Brain pericyte (primary cell): ENCODE measurements around the gene CDCP2.

Experiments
- DNase-seq: peaks from one replicate; pipeline ENCODE4 v3.0.0-alpha.2; 2012; ENCODE audit warnings: low read depth, low spot score

Gene CDCP2

DNA sequence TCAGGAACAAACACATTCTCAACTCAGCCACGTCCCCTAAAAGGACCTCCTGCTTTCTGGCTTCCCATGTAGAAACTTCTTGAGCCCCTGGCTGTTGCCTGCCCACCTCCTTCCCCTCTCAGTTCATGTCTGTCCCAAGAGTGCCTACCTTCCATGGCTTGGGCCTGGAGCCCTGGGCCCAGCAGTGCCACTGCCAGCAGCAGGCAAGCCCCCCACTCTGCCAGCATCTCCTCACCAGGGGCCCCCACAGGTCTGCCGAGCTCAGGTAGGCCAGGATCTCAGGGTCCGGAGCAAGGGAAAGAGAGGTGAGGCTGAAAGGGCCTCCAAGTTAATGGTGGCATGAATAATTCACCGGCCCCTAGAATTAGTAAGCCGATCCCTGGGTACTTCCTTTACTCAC lies at the start of gene CDCP2:
Gene CDCP2 (minus strand): TSS at position 305 of the 400 bp plus-strand sequence. CDS start 78 bp downstream, at position 227.
- no peak for DNase-seq

DNA sequence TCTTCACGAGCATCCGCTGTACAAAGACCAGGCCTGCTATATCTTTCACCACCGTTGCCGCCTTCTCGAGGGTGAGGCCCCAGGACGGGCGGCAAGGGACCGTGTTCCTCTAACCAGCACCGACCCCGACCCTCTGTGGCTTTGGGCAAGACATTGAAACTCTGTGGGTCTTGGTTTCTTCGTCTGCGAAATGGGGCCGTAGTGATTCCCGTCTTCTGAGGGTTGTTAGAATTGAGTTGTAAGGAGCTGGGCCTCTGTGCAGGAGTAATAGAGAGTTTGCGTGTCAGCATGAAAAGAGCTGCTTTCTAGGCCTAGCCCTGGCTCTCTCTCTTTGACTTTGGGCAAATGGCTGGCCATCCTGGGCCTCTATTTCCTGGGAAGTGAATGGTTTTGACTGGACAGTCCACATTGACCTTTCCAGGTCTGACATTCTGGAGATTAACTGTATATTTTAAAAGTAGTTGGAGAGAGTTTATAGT lies 47.8 kb upstream of the CDCP2 start:
- no peak for DNase-seq

DNA sequence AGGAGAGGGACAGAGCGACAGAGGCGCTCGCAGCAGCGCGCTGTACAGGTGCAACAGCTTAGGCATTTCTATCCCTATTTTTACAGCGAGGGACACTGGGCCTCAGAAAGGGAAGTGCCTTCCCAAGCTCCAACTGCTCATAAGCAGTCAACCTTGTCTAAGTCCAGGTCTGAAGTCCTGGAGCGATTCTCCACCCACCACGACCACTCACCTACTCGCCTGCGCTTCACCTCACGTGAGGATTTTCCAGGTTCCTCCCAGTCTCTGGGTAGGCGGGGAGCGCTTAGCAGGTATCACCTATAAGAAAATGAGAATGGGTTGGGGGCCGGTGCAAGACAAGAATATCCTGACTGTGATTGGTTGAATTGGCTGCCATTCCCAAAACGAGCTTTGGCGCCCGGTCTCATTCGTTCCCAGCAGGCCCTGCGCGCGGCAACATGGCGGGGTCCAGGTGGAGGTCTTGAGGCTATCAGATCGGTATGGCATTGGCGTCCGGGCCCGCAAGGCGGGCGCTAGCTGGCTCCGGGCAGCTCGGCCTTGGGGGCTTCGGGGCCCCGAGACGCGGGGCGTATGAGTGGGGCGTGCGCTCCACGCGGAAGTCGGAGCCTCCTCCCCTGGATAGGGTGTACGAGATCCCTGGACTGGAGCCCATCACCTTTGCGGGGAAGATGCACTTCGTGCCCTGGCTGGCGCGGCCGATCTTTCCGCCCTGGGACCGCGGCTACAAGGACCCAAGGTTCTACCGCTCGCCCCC lies 47.1 kb upstream of the CDCP2 start, which contains the start of the genes CYB5RL and MRPL37:
Gene CYB5RL (minus strand): TSS at position 266 of the 754 bp plus-strand sequence. CDS start 4,414 bp downstream, outside the sequence.
Gene MRPL37 (plus strand): TSS at position 403 of the 754 bp plus-strand sequence. CDS start 77 bp downstream, at position 480.
- DNase-seq, result peak; percentile 76

DNA sequence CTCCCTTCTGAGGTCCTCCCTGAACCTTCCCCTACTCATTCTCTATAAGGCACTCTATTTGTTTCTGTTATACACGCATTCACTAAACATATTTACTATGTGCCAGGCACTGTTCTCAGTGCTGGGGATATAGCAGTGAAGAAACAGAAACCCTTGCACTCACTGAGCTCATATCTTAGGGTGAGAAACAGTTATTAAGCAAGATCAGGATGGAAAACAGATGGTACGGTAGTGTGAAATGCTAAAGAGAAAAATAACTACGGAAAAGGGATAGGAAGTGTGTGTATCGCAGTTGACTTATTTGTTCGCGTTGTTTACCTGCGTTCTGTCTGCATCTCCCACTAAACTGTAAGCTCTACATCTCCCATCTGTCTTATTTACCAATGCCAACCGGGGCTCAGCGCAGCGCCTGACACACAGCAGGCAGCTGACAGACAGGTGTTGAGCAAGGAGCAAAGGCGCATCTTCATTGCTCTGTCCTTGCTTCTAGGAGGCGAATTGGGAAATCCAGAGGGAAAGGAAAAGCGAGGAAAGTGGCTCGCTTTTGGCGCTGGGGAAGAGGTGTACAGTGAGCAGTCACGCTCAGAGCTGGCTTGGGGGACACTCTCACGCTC lies 46.5 kb upstream of the CDCP2 start:
- no peak for DNase-seq

DNA sequence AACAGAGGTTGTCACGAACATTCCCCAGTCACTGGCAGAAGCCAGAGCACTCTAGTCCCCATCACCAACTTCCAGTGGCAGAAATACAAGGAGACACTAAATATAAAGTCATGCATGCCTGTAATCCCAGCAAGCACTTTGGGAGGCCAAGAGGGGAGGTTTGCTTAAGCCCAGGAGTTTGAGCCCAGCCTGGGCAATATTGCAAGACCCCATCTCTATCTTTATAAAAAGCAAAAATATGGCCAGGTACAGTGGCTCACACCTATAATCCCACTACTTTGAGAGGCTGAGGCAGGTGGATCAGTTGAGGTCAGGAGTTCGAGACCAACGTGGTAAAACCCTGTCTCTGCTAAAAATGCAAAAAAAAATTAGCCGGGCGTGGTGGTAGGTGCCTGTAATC lies 40.7 kb upstream of the CDCP2 start:
- DNase-seq, result no peak

DNA sequence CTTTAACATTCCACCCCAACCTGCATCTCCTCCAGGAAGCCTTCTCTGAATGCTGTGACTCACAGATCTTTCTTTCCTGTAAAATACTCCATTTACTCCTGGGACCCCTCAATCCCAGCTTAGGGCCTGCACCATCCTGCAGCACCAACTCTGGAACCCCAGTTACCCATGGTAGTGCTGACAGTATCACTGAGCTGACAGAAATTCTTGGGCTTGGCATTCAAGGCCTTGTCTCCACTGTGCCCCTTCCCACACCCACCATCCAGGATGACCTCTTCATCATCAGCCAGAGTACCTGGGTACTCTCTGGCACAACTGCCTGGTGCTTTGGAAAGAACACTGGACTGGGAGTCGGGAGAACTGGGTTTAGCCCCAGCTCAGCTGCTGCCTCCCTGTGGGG lies 38.7 kb upstream of the CDCP2 start:
- DNase-seq, result no peak

DNA sequence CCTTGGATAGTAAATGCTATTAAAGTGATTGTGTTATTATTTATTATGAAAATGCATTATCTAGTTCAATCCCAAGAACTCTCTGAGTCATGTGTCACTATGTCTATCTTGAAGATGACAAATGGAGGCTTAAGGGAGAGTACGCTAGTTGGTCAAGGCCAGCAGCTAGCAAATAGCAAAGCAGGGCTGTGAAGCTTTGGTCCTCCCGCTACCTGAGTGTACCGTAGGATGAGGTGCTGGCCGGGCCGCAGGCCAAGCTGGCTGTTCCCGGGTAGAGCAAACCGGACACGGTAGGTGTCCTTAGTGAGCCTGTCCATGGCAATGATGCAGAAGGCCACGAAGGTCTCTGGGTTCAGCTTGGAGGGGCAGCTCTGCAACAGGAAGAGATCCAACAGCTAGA lies 37.7 kb upstream of the CDCP2 start:
- no peak for DNase-seq

DNA sequence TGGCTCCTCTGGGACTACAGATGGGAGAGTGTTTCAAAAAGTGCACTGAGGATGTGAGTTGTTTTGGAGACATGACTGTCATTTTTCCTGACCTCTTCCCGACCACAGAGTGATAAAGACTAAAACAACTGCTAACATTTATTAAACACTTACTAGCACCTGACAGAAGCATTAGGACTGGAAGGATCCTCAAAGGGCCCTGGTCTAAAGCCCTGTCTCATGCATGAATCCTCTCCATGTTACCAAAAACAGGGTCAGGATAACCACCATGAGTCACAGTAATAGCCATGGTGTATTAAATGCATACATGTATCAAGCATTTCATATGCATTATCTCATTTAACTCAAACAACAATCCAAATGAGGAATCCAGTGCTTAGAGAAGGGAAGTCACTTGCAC lies 35.5 kb upstream of the CDCP2 start:
- DNase-seq, result no peak

DNA sequence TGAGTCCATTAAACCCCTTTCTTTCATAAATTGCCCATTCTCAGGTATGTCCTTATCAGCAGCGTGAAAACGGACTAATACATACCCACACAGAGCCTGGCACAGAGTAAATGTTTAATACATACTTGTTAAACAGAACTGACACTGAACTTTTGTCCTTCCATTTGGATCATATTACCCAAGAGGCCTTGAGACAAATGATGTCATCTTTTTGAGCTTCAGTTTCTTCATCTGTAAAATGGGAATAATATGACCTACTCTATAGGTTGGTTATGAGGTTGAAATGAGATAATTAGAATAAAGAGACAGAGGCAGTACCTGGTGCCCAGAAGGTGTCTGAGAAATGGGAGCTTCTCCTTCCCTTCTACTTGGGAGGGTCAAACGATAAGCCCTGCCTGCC lies 33.3 kb upstream of the CDCP2 start:
- DNase-seq, result no peak

DNA sequence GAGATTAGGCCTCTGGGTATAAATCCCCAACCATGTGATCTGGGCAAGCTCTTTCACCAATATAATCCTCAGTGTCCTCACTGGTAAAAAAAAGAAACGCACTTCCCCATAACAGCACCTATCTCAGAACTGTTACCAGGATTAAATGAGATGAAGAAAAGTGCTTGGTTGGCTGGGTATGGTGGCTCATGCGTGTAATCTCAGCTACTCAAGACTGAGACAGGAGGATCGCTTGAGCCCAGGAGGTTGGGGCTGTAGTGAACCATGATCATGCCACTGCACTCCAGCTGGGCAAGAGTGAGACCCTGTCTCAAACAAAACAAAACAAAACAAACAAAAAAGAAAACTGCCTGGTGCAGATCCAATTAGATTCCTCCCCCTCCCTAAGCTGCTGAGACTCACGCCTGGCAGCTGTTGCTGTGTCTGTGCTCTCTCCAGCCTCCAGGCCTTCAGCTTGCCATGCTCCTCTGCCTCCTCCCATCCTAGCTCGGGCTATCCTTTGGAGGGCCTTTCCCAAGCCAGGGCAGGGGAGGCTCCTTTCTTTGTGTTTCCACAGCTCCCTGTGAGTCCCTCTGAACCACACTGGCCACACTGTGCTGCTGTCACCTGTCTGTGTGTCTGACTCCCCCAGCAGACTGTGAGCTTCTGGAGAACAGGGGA lies 28.0 kb upstream of the CDCP2 start:
- no peak for DNase-seq

DNA sequence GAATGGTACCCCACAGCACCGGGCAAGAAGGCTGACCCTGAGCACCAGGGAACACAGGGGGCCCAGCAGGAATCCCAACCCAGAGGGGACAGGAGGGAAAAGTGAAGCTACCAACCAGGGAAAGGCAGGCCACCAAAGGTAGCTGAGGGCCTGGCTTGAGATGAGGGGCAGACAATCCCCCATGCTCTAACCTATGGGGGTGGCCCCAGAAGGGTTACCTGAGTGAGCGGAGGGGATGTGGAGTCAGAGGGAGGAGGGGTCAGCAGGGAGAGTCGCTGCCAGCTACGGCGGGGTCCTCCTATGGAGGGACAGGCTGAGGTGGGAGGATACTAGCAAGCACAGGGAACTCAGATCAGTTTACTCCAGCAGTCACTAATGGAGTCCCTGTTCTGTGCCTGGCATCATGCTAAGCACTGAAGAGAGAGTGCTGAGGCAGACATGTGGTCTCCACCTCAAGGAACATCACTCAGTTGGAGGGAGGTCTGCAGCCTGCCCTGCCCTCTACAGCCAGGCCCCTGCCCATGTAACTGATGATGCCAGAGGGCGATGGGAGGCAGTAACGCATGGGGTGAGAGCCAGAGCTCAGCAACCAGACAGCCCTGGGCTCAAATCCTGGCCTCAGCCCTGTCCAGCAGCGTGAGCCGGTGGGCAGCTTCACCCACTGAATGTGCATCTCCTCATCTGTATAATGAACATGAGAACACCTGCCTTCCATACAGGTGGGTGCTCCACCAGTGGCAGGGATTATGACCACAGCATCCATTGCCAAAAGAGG lies 25.7 kb upstream of the CDCP2 start:
- no peak for DNase-seq

DNA sequence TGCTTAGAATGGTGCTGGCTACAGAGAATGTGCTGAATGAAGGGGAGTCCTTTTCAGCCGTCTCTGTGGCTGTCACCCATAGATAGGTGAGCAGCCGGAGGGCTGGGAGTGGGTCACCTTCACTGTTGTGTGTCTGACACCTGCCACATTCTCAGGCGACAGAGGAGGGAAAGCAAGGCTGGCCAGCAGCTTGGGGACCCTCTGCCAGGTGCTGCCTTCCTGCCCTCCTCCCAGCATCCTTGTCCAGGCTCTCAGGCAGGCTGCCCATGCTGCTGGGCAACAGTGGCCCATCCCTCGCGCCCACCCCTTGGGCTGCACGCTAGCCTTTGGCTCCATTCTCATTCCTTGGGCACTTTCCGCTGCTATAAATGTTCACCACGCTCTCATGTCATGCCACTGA lies 24.9 kb upstream of the CDCP2 start:
- no peak for DNase-seq

DNA sequence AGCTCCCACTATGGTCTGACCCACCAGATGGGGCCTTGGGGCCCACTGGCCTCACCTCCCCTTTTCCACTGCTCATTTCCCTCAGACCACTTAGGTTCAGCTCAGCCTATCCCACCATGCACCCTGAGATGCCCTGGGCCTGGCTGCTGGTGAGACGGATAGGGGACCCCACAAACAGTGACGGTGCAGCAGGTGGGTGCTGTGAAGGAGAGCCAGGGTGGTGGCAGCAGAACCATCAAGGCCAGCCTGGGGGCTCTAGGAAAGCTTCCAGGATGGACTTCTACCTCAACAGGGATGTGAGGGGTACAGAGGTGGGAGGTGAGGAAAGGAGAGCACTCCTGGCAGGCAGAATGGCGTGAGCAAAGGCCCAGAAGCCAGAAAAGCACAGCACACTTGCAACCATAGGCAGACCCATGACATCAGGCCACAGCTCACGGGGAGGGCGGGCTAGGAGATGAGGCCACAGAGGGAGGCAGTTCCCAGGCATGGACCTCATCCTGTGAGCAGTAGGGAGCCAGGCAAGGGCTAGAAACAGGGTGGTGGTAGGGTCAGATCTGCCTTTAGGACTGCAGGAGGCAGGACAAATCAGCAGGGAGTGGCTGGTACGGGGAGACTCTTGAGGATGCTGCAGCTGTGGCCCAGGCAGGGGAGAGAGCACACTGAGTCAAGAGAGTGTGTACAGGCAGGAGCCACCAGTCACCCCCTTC lies 24.0 kb upstream of the CDCP2 start:
- peak; percentile 47 for DNase-seq

DNA sequence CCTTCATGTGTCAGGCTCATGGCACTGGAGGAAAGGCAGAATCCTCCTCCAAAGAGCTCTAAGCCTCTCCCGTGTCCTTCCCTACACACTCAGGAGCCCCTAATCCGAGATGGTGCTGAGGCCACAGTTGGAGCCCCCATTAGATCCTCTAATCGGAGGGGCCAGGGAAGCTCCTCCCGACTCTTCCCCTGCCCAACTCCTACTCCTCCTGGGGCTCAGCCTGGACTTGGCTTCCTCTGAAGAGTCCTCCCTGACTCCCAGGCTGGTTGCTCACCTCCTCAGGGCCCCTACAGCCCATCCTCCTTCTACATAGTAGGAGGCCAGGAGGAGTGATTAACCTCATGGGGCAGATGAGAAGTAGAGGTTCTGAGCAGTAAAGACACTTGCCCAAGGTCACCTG lies 21.3 kb upstream of the CDCP2 start:
- DNase-seq, result no peak

DNA sequence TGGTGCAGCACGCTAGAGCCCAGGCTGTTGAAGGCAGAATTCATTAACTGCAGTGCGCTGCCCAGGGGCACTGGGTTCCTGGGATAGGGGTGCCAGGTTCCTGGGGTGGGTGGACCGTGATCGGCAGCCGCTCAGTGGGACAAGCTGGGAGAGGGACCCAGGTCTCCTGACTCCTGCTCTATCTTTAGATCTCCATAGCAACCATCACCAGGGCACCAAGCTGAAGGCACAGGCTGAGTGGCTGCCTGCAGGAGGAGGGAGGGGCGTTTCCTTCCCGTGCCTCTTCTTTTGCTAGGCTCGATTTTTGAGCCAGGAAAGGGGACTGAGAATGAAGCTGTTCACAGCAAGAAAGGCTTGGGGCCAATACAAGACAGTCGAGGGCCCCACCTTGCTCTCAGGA lies 20.9 kb upstream of the CDCP2 start:
- DNase-seq, result no peak

DNA sequence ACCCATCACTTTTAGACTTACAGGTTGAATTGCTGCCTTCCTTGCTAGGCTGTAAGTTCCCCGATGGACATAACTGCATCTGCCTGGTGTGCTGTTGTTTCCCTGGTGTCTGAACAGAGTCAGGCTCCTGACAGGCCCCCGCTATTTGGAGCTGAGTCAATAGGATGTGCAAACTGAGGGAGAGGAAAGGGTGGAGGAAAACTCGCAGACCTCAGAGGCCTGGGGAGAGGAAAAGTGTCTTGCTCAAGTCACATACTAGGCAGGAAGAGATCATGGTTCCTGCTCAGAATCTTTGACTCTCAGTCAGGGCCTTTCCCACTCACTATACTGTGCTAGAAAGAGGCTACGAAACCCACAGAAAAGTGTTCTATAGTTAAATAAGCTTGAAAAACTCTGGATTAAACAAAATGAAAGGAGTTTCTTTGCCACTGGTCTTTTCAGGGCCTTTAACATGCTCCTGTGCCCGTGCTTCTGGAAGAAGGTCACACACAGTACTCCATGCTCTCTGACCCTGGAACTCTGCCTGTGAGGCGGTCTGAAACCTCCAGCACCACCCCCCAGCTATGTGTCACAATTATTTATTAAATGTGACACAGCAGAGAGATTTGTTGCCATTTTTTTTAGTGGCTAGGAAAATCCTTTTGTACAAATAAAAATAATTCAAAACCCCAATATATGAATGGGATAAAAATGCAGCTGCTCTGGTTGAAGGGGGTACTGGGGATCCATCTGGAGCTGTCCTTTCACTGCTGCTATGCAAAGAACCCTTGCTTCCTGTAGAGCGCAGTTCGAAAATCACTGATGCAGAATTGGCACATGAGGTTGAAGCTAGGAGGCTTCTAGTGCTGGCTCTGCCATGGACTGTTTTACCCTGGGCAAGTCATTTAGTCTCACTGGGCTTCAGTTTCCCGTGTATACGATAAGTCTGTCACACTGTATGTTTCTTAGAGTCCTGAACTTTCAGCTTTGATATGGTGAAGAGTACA lies 20.1 kb upstream of the CDCP2 start:
- no peak for DNase-seq

DNA sequence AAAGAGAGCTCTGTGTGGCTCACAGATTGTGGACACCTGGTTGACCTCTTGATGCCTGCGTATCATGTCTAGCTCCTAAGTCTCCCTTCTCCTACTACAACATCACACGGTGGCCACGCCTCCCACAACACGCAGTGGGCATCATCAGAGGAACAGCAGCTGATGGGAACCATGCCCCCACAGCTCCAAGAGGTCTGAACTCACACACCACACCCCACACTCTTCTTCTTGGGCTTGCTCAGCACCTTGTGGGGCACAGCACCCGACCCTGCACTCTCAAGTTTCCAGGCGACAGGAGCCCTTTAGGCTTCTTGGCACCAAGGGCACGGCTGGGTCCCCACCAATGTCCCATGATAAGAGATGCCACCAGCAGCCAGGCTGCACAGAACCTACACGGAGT lies 18.8 kb upstream of the CDCP2 start:
- DNase-seq, result no peak

DNA sequence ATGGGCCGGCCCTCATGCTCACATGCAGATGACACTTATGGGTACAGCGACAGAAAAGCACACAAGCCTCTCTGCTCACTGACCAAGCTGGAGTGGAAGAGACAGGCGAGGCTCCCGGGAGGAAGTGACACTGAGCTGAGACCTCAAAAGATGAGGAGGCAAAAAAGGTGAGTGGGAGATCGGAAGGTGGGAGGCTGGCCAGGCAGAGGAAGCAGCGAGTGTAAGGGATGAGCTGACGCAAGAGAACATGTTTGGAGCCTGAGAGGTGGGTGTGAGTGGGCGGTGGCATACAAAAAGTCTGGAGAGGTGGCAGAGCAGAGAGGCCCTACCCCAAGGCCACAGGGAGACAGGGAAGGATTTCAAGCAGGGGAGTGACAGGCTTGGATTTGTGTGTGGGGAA lies 18.2 kb upstream of the CDCP2 start:
- no peak for DNase-seq

DNA sequence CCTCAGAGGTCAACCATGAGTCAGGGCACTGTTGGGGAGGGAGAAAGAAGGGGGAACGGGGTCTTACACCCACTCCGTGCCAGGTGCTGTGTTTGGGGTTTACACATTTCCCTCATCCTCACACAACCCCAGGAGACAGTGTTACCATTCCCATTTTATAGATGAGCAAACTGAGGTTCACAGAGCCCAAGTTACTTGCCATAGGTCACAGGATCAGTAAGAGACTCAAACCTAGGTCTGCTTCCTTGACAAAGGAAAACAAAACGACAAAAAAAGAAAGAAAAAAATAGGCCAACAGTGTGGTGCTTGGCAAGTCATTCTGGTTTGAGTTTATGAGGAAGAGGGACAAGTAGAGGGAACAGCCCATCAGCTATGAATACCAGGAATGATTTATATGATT lies 16.3 kb upstream of the CDCP2 start:
- DNase-seq, result no peak
